ENCODE results near the gene PDLIM1. TPM values are rescaled to one million over a fixed set of nuclear protein-coding genes. Genes with fewer than 3 reads are reported as not detected.

Gene PDLIM1
- polyA plus RNA-seq, 1 of the 3 experiments (the other 2 are of a cell fraction) = 97.2 TPM

GRCh38 chr10:95277614-95278013 lies 13.2 kb downstream of the PDLIM1 start:
- no peak overlapping the region for H3K4me3 ChIP-seq (ENCODE audit: low read depth in 2 of 2, low read length in 1 of 2)
- peaks cover 37% of the 10 kb centered on the region for H3F3A ChIP-seq (replicated peaks; ENCODE audit: insufficient read depth)
- no peaks in the 10 kb centered on the region for H3K36me3 ChIP-seq (replicated peaks in 1 of 2; ENCODE audit: control insufficient read depth in 1 of 2, insufficient read depth in 2 of 2, low read length in 1 of 2)
- no peaks in the 10 kb centered on the region for H4K20me1 ChIP-seq (ENCODE audit: insufficient read depth)
- peaks cover 2 to 37% of the 10 kb centered on the region in 2 experiments; a peak in 2 of 4 replicates for H3K4me1 ChIP-seq (ENCODE audit: control insufficient read depth in 1 of 2, insufficient read depth in 2 of 2, low read depth in 1 of 2, low read length in 1 of 2)
- H3K9me3 ChIP-seq = no peaks in the 10 kb centered on the region
- POLR2A ChIA-PET = no interaction called here
- CTCF ChIA-PET = interaction anchor here (0.7 to 2.9 kb wide), 3 partner anchors 12 to 97 kb away, joined by 4 to 12 read pairs (median 7); no protein-coding TSS in a partner anchor
- no peak overlapping the region for H3K4me2 ChIP-seq
- no peak overlapping the region for H3K9ac ChIP-seq
- no peak overlapping the region for H3K27ac ChIP-seq (ENCODE audit: low read depth in 2 of 2, low read length in 1 of 2)
- H3K9me2 ChIP-seq = no peaks in the 10 kb centered on the region
- H3K79me2 ChIP-seq (ENCODE audit: insufficient read depth) = peaks cover 89% of the 10 kb centered on the region
- no peak for DNase-seq
- no peaks in the 10 kb centered on the region for H3K27me3 ChIP-seq (ENCODE audit: insufficient read depth)
- no peak for TF ChIP-seq CHD2 (IDR thresholded peaks at IDR 0.05; ENCODE audit: low read length, partially characterized antibody)
- TF ChIP-seq, protein P1, sequence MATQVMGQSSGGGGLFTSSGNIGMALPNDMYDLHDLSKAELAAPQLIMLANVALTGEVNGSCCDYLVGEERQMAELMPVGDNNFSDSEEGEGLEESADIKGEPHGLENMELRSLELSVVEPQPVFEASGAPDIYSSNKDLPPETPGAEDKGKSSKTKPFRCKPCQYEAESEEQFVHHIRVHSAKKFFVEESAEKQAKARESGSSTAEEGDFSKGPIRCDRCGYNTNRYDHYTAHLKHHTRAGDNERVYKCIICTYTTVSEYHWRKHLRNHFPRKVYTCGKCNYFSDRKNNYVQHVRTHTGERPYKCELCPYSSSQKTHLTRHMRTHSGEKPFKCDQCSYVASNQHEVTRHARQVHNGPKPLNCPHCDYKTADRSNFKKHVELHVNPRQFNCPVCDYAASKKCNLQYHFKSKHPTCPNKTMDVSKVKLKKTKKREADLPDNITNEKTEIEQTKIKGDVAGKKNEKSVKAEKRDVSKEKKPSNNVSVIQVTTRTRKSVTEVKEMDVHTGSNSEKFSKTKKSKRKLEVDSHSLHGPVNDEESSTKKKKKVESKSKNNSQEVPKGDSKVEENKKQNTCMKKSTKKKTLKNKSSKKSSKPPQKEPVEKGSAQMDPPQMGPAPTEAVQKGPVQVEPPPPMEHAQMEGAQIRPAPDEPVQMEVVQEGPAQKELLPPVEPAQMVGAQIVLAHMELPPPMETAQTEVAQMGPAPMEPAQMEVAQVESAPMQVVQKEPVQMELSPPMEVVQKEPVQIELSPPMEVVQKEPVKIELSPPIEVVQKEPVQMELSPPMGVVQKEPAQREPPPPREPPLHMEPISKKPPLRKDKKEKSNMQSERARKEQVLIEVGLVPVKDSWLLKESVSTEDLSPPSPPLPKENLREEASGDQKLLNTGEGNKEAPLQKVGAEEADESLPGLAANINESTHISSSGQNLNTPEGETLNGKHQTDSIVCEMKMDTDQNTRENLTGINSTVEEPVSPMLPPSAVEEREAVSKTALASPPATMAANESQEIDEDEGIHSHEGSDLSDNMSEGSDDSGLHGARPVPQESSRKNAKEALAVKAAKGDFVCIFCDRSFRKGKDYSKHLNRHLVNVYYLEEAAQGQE (IDR thresholded peaks at IDR 0.05; ENCODE audit: low read depth, low read length) = 0 out of 2 replicates have a peak, but pooled peaks have one; percentile 53
- H2AFZ ChIP-seq (ENCODE audit: low read depth) = no peak overlapping the region
- WGBS (ENCODE audit: low lambda C conversion rate) = 87% methylated on average over 3 of the region's 3 CpGs

- H4K20me1 ChIP-seq (ENCODE audit: insufficient read depth) = no peaks in the 10 kb centered on the region
- peaks cover 37% of the 10 kb centered on the region for H3F3A ChIP-seq (replicated peaks; ENCODE audit: insufficient read depth)
- peak overlapping the region in 1 of 2 experiments; percentile 92; a peak in 1 of 4 replicates for H3K27ac ChIP-seq (ENCODE audit: low read depth in 2 of 2, low read length in 1 of 2)
- H2AFZ ChIP-seq (ENCODE audit: low read depth) = no peak overlapping the region
- CTCF ChIA-PET = interaction anchor here (0.7 to 2.9 kb wide), 3 partner anchors 13 to 97 kb away, joined by 4 to 12 read pairs (median 7); no protein-coding TSS in a partner anchor
- H3K9me3 ChIP-seq = no peaks in the 10 kb centered on the region
- no peaks in the 10 kb centered on the region for H3K27me3 ChIP-seq (ENCODE audit: insufficient read depth)
- no peaks in the 10 kb centered on the region for H3K9me2 ChIP-seq
- H3K4me1 ChIP-seq (ENCODE audit: control insufficient read depth in 1 of 2, insufficient read depth in 2 of 2, low read depth in 1 of 2, low read length in 1 of 2) = peaks cover 2 to 37% of the 10 kb centered on the region in 2 experiments; a peak in 2 of 4 replicates
- H3K9ac ChIP-seq = no peak overlapping the region
- no peaks in the 10 kb centered on the region for H3K36me3 ChIP-seq (replicated peaks in 1 of 2; ENCODE audit: control insufficient read depth in 1 of 2, insufficient read depth in 2 of 2, low read length in 1 of 2)
- no peak for TF ChIP-seq RCOR1 (IDR thresholded peaks at IDR 0.05; ENCODE audit: low read length)
- TF ChIP-seq SIN3A (IDR thresholded peaks at IDR 0.05; ENCODE audit: borderline replicate concordance, low read depth, low read length) = no peak
- TF ChIP-seq, protein P2, sequence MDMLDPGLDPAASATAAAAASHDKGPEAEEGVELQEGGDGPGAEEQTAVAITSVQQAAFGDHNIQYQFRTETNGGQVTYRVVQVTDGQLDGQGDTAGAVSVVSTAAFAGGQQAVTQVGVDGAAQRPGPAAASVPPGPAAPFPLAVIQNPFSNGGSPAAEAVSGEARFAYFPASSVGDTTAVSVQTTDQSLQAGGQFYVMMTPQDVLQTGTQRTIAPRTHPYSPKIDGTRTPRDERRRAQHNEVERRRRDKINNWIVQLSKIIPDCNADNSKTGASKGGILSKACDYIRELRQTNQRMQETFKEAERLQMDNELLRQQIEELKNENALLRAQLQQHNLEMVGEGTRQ (IDR thresholded peaks at IDR 0.05; ENCODE audit: borderline replicate concordance, low read depth, low read length) = no peak
- no peak for TF ChIP-seq MEF2A (IDR thresholded peaks at IDR 0.05; ENCODE audit: borderline replicate concordance, low read depth)
- TF ChIP-seq, protein P1 (IDR thresholded peaks at IDR 0.05; ENCODE audit: low read depth, low read length) = no peak
- TF ChIP-seq EZH2phosphoT487 (IDR thresholded peaks at IDR 0.05; ENCODE audit: borderline replicate concordance, low read depth) = no peak
- TF ChIP-seq MAX (IDR thresholded peaks at IDR 0.05; ENCODE audit: low read depth) = no peak
- no peak for TF ChIP-seq JUND (IDR thresholded peaks at IDR 0.05)
- no peak for TF ChIP-seq GABPA (IDR thresholded peaks at IDR 0.05; ENCODE audit: low read depth)
- peaks cover 88% of the 10 kb centered on the region for H3K79me2 ChIP-seq (ENCODE audit: insufficient read depth)
- H3K4me2 ChIP-seq = no peak overlapping the region
- 100% methylated on average over 1 of the region's 1 CpG for WGBS (ENCODE audit: low lambda C conversion rate)
- no peak for DNase-seq
- no peak overlapping the region for H3K4me3 ChIP-seq (ENCODE audit: low read depth in 2 of 2, low read length in 1 of 2)
- POLR2A ChIA-PET = no interaction called here
Measured at GRCh38 chr10:95277201-95277570, 13.6 kb downstream of the PDLIM1 start.

Measured in SK-N-SH (cell line).